Caki2 (cell line): ENCODE measurements around the gene OVCA2. TPM values are rescaled to one million over a fixed set of nuclear protein-coding genes. Genes with fewer than 3 reads are reported as not detected.
"Not testable (repeated sequence)": the region's sequence is repeated elsewhere in the genome, so short reads cannot be mapped to it uniquely, and the experiment has no call there.

ENCODE experiments used
- DNase-seq: peaks from one replicate; pipeline ENCODE4 v3.0.0-alpha.2; 2015; ENCODE audit warnings: low read depth
- in situ Hi-C: cut with HindIII; loops from 2 replicates; pipeline ENCODE4 v1.10.0; 2016; ENCODE audit warnings: low sequenced_read_pairs, low pct_unique_long_range_greater_than_20kb, mixed read lengths
- total RNA-seq: library from RNA; depleted of rRNA; stranded (reverse); fragments of >200 nt; shearing (Covaris generic); gene quantifications from 2 replicates; pipeline ENCODE4 v1.2.3, GENCODE V29; 2014; ENCODE audit warnings: low replicate concordance

The OVCA2 gene
- total RNA-seq, 1 experiment from 2014 or later, result 53.1 TPM

GRCh38 chr17:2011411-2012371 is 30.1 kb upstream of the OVCA2 start:
- DNase-seq, result peak; percentile 23
- in situ Hi-C loops, result no loop called here

- in situ Hi-C loops, result no loop called here
These were observed 29.3 kb upstream of the OVCA2 start for GRCh38 chr17:2012499-2012898.

GRCh38 chr17:2013220-2013993 is 28.4 kb upstream of the OVCA2 start:
- DNase-seq, in situ Hi-C loops: not testable (repeated sequence)

More at GRCh38 chr17:2012499-2012898, 29.3 kb upstream of the OVCA2 start:
- DNase-seq, result no peak

- in situ Hi-C loops, result no loop called here
- no peak for DNase-seq
These were observed 27.9 kb upstream of the OVCA2 start for GRCh38 chr17:2013994-2014317.

- no peak for DNase-seq
- in situ Hi-C loops, result no loop called here
These were observed 26.5 kb upstream of the OVCA2 start for GRCh38 chr17:2015314-2015713.

GRCh38 chr17:2016494-2016893 is 25.3 kb upstream of the OVCA2 start:
- in situ Hi-C loops, result no loop called here
- no peak for DNase-seq

GRCh38 chr17:2017274-2017941 is 24.4 kb upstream of the OVCA2 start:
- DNase-seq, result no peak
- in situ Hi-C loops, result no loop called here

GRCh38 chr17:2018716-2019510 is 22.9 kb upstream of the OVCA2 start:
- in situ Hi-C loops, result no loop called here
- no peak for DNase-seq

- in situ Hi-C loops, result no loop called here
These were observed 22.1 kb upstream of the OVCA2 start for GRCh38 chr17:2019723-2020122.

GRCh38 chr17:2020721-2021120 is 21.1 kb upstream of the OVCA2 start:
- no peak for DNase-seq
- in situ Hi-C loops, result no loop called here

More at GRCh38 chr17:2019723-2020122, 22.1 kb upstream of the OVCA2 start:
- no peak for DNase-seq

- DNase-seq, result no peak
- in situ Hi-C loops, result no loop called here
These were observed 19.1 kb upstream of the OVCA2 start for GRCh38 chr17:2022647-2023240.

- in situ Hi-C loops, result no loop called here
- DNase-seq, result no peak
These were observed 18.6 kb upstream of the OVCA2 start for GRCh38 chr17:2023256-2023655.

GRCh38 chr17:2023692-2024571 is 17.9 kb upstream of the OVCA2 start:
- in situ Hi-C loops, result no loop called here
- peak; percentile 65 for DNase-seq

GRCh38 chr17:2024572-2025219 is 17.1 kb upstream of the OVCA2 start:
- peak; percentile 32 for DNase-seq
- in situ Hi-C loops, result no loop called here

GRCh38 chr17:2025220-2025621 is 16.6 kb upstream of the OVCA2 start, which contains the start of gene RTN4RL1:
RTN4RL1 (minus strand) TSS chr17:2025334; CDS start chr17:2024865, 469 bp downstream.
- peak; percentile 77 for DNase-seq
- in situ Hi-C loops, result no loop called here

GRCh38 chr17:2025622-2026309 is 16.1 kb upstream of the OVCA2 start:
- DNase-seq, result peak; percentile 65
- in situ Hi-C loops, result no loop called here
